HL-60 (cell line): Measurements from ENCODE around the gene KCNAB1.

Experiments
- DNase-seq, 2 experiments: peaks; one replicate each; pipeline ENCODE4 v3.0.0-alpha.2; 2010 to 2020; ENCODE audit warnings: low read depth in 1 of 2, low spot score in 1 of 2
- H3K27ac ChIP-seq: fragments of 250-450 bp; sonication (Bioruptor Pico); replicated peaks from 2 replicates; pipeline ENCODE4 v1.5.1; 2020; ENCODE audit warnings: mild to moderate bottlenecking, moderate library complexity
- H3K27me3 ChIP-seq: fragments of 250-450 bp; sonication (Bioruptor Pico); 2 replicates; pipeline ENCODE4 v1.5.1; 2021; ENCODE audit warnings: mild to moderate bottlenecking, moderate library complexity; ENCODE audit not compliant: insufficient read depth, poor library complexity, severe bottlenecking
- H3K4me3 ChIP-seq: replicated peaks from 2 replicates; pipeline ENCODE4 v1.5.1; 2011; ENCODE audit warnings: mild to moderate bottlenecking, control low read depth, low read length; ENCODE audit not compliant: insufficient read depth
- GABPA ChIP-seq: IDR thresholded peaks from 2 replicates; pipeline ENCODE4 v1.6.1; 2012; ENCODE audit warnings: low read depth
- POLR2AphosphoS5 ChIP-seq: IDR thresholded peaks from 2 replicates; pipeline ENCODE4 v1.6.1; 2012; ENCODE audit warnings: low read depth
- SPI1 ChIP-seq: IDR thresholded peaks from 2 replicates; pipeline ENCODE4 v1.6.1; 2012; ENCODE audit warnings: low read depth, mild to moderate bottlenecking, borderline replicate concordance
- TF ChIP-seq, protein P1 (sequence below): IDR thresholded peaks from one replicate; pipeline ENCODE4 v1.5.1; 2011; ENCODE audit warnings: low read length, control low read depth, inconsistent platforms; ENCODE audit not compliant: insufficient read depth
- TF ChIP-seq, protein P2 (sequence below): IDR thresholded peaks from 2 replicates; pipeline ENCODE4 v1.6.1; 2012; ENCODE audit warnings: low read depth; ENCODE audit not compliant: insufficient replicate concordance

Gene KCNAB1

DNA sequence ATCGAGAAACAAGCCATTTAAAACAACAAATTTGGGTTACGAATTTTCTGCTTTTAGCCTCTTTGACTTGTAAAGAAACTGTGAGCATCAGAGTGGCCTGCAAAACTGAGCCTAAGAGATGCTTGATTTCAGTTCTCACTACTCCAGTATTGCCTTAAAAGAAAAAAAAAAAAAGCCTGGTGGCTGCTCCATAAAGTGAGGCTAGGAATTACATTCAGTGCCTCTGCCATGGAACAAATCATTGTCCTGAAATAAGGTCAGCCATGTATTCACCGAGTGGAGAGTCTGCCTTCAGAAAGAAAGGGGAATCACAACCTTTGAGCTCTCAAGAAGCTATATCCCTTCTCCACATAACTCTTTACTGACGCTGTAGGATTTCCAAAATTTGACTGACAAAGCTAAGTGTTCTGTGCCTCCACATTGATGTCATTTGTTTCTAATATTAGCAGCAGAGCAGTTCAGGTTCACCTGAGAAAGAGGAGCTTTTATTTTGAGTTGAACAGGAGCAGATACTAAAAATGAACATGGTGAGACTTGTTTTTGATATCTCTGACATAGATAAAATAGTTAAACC lies 297.3 kb downstream of the KCNAB1 start:
- no peak for DNase-seq
- Histone ChIP-seq H3K27me3 (peaks cover 4% of the 10 kb centered on the region), H3K27ac (no peak overlapping the region), H3K4me3 (no peak overlapping the region)
- no peak for TF ChIP-seq POLR2AphosphoS5
- TF ChIP-seq SPI1: no peak
- TF ChIP-seq, protein P1, sequence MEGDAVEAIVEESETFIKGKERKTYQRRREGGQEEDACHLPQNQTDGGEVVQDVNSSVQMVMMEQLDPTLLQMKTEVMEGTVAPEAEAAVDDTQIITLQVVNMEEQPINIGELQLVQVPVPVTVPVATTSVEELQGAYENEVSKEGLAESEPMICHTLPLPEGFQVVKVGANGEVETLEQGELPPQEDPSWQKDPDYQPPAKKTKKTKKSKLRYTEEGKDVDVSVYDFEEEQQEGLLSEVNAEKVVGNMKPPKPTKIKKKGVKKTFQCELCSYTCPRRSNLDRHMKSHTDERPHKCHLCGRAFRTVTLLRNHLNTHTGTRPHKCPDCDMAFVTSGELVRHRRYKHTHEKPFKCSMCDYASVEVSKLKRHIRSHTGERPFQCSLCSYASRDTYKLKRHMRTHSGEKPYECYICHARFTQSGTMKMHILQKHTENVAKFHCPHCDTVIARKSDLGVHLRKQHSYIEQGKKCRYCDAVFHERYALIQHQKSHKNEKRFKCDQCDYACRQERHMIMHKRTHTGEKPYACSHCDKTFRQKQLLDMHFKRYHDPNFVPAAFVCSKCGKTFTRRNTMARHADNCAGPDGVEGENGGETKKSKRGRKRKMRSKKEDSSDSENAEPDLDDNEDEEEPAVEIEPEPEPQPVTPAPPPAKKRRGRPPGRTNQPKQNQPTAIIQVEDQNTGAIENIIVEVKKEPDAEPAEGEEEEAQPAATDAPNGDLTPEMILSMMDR: no peak
- TF ChIP-seq, protein P2, sequence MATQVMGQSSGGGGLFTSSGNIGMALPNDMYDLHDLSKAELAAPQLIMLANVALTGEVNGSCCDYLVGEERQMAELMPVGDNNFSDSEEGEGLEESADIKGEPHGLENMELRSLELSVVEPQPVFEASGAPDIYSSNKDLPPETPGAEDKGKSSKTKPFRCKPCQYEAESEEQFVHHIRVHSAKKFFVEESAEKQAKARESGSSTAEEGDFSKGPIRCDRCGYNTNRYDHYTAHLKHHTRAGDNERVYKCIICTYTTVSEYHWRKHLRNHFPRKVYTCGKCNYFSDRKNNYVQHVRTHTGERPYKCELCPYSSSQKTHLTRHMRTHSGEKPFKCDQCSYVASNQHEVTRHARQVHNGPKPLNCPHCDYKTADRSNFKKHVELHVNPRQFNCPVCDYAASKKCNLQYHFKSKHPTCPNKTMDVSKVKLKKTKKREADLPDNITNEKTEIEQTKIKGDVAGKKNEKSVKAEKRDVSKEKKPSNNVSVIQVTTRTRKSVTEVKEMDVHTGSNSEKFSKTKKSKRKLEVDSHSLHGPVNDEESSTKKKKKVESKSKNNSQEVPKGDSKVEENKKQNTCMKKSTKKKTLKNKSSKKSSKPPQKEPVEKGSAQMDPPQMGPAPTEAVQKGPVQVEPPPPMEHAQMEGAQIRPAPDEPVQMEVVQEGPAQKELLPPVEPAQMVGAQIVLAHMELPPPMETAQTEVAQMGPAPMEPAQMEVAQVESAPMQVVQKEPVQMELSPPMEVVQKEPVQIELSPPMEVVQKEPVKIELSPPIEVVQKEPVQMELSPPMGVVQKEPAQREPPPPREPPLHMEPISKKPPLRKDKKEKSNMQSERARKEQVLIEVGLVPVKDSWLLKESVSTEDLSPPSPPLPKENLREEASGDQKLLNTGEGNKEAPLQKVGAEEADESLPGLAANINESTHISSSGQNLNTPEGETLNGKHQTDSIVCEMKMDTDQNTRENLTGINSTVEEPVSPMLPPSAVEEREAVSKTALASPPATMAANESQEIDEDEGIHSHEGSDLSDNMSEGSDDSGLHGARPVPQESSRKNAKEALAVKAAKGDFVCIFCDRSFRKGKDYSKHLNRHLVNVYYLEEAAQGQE: no peak
- no peak for TF ChIP-seq GABPA

DNA sequence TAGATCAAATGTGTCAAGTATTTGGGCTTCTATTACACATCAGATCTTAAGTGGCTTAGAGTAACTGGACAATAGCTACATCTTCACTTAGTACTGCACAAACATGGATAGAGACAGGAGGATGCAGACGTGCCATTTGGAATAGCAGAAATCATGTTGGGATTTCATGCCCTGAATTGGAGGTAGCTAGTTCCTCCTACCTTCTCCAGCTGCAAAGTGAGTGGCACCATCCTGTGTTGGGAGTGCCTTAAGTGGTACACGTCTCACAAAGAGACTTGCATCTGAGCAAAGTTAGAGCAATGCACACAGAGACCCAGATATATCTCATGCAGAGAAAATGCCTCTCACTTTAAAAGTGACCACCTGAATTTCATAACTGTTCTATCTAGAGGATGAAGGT lies 298.1 kb downstream of the KCNAB1 start:
- H3K27me3 ChIP-seq: peaks cover 4% of the 10 kb centered on the region
- no peak overlapping the region for H3K4me3 ChIP-seq
- no peak overlapping the region for H3K27ac ChIP-seq
- TF ChIP-seq GABPA (no peak), POLR2AphosphoS5 (no peak), SPI1 (no peak)
- TF ChIP-seq, protein P2: no peak
- TF ChIP-seq, protein P1: no peak
- no peak for DNase-seq

DNA sequence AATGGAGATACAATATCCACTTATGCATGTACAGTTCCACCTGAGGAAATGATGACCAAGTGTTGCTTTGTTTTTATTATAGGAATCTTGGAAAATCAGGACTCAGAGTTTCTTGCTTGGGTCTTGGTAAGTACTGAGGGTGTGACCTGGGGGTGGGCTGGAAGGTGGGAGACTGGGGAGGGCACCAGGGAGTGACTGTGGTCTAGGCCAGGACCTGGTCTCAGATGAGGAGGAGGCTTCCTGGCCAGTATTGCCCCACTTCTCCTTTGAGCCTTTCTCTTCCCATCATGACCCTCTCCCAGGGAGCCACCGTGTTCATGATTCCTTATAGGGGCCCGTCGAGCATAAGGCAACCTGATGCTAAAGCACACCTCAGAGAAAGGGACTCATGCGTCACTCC lies 301.2 kb downstream of the KCNAB1 start:
- no peak for TF ChIP-seq GABPA
- Histone ChIP-seq H3K4me3 (no peak overlapping the region), H3K27me3 (peaks cover 2% of the 10 kb centered on the region), H3K27ac (no peak overlapping the region)
- DNase-seq: no peak

DNA sequence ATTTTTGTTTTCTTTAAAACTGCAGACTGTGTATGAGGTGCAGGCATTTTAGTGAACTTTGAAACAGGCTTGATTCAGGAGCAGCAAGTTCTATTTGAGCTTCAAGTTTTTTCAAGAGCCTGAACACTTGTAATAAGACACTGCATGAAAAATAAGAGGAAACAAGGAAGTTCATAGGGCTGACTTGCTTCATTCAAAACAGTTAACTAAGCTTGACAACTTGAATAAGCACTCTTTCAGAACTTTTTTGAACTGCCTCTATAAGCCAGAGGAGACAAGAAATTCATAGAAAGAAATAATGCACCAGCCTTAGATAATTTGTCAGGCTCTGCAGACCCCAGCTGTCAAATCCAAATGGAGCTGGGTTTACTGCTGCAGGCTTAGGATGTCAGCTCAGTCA lies 304.4 kb downstream of the KCNAB1 start:
- no peak for DNase-seq
- no peaks in the 10 kb centered on the region for H3K27me3 ChIP-seq
- no peak overlapping the region for H3K27ac ChIP-seq
- no peak for TF ChIP-seq SPI1
- TF ChIP-seq, protein P1: no peak
- no peak for TF ChIP-seq POLR2AphosphoS5
- TF ChIP-seq GABPA: no peak
- TF ChIP-seq, protein P2: no peak
- no peak overlapping the region for H3K4me3 ChIP-seq
